ENCODE measurements around the gene CIZ1.

The CIZ1 gene

GRCh38 chr9:128124873-128125579 lies 66.3 kb downstream of the CIZ1 start:
- peak; percentile 78 for DNase-seq (ENCODE audit: low spot score)

DNA sequence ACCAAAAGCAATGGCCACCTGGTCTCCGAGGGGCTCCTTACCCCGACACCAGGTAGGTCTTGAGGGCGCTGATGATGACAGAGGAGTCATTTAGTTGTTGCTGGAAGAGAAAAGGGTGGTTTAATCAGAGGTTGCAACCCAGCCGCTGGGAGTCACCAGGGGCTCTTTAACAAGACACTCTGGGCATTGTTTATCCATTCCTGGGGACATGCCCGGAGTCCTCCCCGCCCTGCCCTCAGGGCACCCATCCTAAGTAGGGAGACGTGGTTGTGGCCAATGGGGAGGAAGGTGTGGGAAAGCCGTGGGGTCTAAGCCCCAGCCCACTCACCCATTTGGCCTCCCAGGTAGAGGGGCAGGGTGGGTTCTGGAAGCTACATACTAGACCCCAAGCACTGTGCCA lies 66.9 kb downstream of the CIZ1 start:
- DNase-seq (ENCODE audit: low spot score), result no peak

DNA sequence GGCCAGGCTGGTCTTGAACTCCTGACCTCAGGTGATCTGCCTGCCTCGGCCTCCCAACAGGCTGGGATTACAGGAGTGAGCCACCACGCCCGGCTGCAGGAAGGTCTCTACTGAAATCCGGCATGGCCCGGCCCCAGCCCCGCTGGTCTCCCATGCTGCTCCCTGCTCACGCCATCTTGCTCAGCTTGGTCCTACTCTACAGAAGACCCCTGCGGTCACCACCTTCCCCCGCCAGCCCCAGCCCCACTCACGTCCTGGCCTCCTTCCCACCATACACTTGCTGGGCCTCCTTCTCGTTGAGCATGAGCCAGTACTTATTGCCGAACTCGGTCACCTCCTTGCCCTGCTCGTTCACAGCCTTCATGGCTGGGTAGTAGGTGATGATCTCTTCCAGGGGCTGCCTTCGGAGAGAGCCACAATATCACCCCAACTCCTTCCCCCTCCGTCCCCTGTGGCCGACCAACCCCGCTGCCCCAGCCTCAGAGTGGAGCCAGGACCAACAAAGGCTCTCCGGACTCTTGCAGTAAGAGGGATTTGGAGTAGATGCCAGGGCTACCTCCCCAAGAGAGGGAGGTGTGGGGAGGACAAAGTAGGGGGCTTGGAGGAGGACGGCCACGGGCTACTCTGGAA lies 67.8 kb downstream of the CIZ1 start:
- no peak for DNase-seq (ENCODE audit: low spot score)

- no peak for DNase-seq (ENCODE audit: low spot score)
These were observed 68.6 kb downstream of the CIZ1 start for GRCh38 chr9:128122809-128123175.

DNA sequence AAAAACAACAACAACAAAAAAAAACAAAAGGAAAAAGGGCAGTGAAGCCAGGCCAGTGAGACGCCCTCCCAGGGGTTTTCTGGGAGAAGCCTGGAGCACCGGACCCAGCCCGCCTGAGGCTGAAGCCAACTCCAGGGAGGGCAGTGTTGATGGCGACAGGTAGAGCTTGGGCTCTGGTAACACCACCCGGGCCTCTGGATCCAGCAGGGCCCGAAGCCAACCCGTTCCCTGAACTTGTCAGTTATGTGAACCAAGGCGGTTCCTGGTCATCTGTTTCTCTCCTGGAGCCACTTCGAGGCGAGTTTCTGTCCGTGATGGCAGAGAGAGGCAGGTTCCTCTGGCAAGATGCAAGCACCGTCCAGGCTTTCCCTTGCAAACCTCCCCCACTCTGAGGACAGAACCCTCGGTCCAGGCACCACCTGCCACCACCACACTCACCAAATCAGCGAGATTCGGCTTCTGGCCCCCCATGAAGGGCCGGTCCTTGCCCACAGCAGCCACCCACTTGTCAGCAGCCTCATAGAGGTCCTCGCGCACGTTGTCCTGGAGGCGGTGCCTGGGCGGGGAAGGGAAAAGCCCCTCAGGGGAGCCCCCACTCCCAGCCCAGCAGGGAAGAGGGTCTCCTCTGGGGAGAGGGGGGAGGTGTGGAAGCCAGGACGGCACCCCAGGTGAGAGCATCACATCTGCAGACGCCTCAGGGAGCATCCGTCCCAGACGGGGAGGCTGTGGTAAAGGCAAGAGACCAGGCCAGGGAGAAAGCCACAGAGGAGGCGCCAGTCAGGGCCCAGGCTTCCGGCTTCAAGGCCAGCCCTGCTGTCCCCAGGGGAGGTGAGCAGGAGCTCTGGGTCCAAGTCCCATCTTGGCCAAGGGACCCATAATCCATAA lies 69.2 kb downstream of the CIZ1 start:
- DNase-seq (ENCODE audit: low spot score), result no peak

DNA sequence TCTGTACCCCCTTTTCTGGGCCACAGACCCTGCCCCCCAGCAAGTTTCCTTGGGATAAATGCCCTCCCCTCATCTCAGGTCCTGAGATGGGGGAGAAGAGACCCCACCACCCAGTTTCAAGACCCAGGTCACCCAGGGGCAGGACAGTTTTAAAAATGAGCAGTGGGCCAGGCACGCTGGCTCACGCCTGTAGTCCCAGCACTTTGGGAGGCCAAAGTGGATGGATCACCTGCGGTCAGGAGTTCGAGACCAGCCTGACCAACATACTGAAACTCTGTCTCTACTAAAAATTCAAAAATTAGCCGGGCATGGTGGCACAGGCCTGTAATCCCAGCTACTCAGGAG lies 69.9 kb downstream of the CIZ1 start:
- no peak for DNase-seq (ENCODE audit: low spot score)

GRCh38 chr9:128120741-128121465 lies 70.5 kb downstream of the CIZ1 start:
- no peak for DNase-seq (ENCODE audit: low spot score)

DNA sequence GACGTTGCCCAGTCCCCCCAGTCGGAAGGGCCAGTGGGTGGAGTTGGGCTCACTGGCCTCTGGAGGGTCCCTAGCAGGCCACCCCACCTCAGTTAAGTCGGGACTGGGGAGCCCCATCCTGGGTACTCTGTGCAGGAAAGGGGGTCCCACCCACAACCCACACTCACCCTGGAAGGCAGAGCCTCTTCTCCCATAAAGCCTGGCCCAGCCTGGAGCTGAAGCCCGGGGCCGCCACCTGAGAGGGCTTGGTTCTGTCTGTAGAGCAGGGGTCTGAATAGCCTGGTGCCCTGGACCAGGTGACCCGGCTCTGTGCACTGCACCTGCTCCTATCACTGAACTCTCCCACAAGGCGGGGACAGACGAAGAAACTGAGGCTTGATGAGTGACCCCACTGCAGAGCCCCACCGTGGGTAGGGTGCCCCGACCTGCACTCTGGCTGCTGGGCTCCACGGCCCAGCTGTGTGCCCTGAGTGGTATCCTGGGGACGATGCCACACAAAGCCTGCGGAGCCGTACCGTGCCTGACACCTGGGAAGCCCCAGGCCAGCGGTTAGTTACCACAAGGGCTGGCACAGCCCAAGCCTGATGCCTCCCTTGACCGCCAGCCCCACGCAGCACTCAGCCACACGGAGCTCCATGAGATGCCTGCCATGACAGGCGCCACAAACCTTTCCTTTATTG lies 71.2 kb downstream of the CIZ1 start:
- no peak for DNase-seq (ENCODE audit: low spot score)

GRCh38 chr9:128118971-128119665 lies 72.3 kb downstream of the CIZ1 start:
- no peak for DNase-seq (ENCODE audit: low spot score)

DNA sequence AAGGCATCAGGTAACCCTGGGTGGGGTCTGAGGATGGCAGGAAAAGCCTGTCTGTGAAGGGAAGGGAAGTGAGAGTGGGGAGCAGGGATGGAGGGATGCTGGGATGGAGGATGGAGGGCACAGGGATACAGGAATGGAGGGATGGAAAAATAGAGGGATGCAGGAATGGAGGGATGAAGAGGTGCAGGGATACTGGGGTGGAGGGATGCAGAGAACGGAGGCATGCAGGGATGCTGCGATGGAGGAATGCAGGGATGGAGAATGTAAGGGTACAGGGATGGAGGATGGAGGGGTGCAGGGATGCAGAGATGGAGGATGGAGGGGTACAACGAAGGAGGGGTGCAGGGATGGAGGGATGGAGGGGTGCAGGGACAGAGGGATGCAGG lies 72.9 kb downstream of the CIZ1 start:
- DNase-seq (ENCODE audit: low spot score), result no peak

DNA sequence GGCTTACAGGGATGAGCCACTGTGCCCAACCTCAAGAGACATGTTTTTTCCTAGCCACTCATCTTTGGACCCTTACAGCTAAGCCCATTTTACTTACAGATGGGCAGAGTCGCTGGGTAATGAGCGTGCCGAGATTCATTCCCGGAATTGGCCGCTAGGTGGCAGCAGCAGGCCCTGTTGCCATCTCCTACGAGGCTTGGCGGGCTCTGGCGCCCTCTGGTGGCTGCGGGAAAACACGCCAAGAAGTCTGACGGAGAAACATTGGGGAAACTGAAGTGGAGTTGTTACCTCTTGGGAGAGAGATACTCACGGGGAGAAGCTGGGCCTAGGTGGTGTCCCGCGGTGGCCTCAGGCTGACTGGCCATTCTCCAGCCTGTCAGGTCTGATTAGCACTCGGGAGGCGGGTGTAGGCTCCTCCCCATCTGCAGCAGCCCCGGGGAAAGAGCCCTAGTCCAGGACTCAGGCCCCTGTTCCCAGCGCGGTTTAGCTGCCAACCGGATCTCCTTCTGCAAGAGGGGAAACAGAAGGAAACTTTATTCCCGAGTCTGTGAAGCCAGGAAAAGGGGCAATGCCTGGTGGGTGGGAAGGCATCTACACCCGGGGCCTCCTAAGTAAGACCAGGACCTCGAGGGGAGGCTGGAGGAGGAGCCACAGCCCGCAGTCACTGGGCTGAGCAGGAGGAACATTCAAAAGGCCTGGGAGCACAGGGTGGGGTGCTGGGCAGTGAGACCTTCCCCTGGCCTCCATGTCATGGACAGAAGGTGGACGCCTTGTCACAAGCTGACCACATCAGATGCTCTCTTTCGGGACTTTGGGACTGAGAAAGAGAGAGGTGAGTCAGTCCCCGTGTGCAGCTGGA lies 73.5 kb downstream of the CIZ1 start:
- DNase-seq (ENCODE audit: low spot score), result peak; percentile 91

DNA sequence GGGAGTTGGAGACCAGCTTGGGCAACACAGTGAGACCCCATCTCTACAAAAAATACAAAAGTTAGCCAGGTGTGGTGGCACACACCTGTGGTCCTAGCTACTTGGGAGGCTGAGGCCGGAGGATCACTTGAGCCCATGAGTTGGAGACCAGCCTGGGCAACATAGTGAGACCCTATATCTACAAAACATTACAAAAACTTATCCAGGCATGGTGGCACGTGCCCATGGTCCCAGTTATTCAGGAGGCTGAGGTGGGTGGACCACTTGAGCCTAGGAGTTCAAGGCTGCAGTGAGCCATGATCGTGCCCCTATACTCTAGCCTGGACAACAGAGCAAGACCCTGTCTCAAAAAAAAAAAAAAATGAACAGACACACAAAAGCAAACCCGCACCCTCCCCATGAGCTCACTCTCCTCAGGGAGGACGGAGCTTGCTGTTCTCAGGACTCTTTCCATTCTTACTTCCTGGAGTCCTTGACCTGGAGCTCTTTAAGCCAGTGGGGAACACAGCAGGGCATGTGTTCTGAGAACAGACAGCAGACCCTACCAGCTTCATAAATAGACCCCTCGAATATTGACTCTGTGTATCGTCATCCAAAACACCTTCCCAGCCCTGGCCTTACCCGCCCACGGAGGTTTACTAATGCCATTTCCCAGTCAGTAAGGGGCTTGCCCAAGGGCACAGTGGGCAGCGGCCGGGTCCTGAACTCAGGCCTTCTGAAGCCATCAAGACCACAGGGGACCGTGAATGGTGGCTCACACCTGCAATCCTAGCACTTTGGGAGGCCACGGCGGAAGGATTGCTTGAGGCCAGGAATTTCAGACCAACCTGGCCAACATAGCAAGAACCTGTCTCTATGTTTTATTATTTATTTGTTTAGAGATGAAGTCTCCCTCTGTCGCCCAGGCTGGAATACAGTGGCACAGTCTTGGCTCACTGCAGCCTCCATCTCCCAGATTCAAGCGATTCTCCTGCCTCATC lies 75.0 kb downstream of the CIZ1 start:
- DNase-seq (ENCODE audit: low spot score), result no peak
